Measurements from ENCODE around the gene ARFRP1.

Gene ARFRP1

DNA sequence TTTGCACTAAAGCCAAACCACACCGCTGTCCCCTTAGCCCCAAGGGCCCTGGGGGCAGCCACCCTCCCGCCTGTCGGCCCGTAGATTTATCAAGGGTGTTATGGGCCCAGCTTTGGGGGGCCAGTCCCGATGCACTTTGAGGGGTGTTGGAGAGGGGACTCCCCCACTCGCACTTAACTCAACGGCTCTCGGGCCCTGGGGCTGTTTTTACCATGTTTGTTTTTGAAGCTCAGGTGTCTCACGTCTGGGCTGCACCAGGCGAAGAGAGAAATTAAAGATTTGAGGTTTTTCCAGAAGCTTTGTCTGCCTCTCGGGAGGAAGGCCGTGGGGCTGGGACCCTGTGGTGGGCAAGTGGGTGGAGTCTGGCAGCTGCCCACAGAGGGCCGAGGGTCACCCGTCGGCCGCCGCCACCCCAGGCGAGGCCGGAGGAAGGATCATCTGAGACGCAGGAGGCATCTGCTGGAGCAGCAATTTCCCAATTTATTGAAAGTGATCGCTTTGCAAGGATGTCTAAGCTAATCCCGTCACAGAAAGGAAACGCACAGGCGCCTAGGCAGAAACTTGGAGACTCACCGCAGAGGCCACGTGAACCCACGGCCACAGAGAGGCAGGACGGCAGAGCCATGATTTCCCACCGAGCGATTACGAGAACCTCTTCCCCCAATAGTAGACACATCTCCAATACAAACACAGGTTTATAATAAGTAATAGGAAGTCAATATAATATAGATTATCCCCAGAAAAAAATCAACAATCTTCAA is 35.6 kb upstream of the ARFRP1 start:
- no peak for DNase-seq

DNA sequence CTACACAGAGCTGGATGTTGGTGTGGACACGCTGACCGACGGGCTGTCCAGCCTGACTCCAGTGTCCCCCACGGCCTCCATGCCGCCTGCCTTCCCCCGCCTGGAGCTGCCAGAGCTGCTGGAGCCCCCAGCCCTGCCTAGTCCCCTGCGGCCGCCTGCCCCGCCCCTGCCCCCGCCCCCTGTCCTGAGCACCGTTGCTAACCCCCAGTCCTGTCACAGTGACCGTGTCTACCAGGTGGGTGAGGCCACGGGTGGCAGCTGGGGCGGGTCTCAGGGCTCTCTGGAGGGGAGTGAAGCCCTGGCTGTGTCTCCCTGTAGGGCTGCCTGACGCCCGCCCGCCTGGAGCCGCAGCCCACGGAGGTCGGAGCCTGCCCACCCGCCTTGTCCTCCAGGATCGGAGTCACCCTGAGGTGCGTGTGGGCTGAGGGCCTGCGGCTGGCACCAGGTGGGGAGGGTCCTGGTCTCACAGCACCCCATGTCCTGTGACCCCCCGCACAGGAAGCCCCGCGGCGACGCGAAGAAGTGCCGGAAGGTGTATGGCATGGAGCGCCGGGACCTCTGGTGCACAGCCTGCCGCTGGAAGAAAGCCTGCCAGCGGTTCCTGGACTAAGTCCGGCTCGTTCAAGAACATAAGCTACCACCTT is 34.7 kb upstream of the ARFRP1 start:
- no peak for DNase-seq

- no peak for DNase-seq
These were observed 34.1 kb upstream of the ARFRP1 start for GRCh38 chr20:63741676-63742380.

GRCh38 chr20:63741354-63741675 is 33.5 kb upstream of the ARFRP1 start:
- DNase-seq, result no peak

DNA sequence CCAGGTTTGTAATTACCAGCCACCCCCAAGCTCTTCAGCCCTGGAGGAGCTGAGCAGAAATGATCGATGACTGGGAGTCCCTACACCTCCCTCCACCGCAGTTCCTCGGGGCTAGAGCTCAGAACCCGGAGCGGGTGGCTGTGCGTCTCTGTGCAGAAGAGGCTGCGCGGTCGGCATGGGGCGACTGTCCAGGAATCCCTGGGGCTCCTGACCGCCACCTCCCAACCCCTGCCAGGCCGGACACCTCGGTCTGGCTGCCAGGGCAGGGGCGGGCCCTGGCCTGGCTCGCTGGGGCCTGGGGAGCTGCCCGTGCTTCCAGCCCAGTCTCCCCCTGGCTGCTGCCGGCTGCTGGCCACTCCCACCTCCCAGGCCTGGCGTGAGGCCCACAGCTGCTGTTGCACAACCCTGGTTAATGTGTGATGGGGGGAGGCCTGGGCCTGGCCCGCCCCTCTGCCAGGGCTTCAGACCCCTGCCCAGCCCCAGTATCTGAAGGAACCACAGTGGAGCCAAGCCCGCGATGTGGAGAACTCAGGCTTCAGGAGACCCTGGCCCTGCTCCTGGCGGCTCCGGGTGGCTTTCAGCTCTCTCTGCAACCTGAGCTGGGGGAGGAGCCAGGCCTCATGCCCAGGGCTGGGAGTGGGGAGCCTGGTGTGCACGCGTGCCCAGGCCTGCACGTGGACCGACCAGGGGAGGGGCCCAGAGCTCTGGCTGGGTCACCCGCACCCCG is 33.0 kb upstream of the ARFRP1 start:
- DNase-seq, result peak; percentile 71

GRCh38 chr20:63740070-63740626 is 32.4 kb upstream of the ARFRP1 start:
- no peak for DNase-seq

- peak; percentile 93 for DNase-seq
These were observed 31.6 kb upstream of the ARFRP1 start, which contains the start of gene SLC2A4RG for GRCh38 chr20:63739130-63740069. Gene SLC2A4RG, plus strand, starts transcription at chr20:63739776. Its CDS starts 137 bp downstream, at chr20:63739913.

GRCh38 chr20:63738687-63739129 is 30.9 kb upstream of the ARFRP1 start:
- DNase-seq, result peak; percentile 30

DNA sequence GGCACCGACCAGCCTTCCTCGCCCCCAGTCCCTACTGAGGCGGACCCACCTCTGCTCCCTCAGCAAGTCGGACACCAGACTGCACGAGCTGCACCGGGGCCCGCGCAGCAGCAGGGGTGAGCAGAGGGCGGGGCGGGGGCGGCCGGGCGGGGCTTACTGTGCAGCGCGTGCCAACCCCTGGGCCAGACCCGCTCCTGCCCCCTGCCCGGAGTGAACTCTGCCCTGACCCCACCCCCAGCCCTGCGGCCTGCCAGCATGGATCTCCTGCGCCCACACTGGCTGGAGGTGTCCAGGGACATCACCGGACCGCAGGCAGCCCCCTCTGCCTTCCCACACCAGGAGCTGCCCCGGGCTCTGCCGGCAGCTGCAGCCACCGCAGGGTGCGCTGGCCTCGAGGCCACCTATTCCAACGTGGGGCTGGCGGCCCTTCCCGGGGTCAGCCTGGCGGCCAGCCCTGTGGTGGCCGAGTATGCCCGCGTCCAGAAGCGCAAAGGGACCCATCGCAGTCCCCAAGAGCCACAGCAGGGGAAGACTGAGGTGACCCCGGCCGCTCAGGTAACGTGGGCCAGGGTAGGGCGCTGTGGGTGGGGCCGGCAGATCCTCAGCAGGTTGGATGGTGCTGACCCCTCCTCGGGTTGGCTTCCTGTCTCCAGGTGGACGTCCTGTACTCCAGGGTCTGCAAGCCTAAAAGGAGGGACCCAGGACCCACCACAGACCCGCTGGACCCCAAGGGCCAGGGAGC is 30.3 kb upstream of the ARFRP1 start:
- no peak for DNase-seq

GRCh38 chr20:63737695-63737944 is 29.8 kb upstream of the ARFRP1 start:
- DNase-seq, result no peak

DNA sequence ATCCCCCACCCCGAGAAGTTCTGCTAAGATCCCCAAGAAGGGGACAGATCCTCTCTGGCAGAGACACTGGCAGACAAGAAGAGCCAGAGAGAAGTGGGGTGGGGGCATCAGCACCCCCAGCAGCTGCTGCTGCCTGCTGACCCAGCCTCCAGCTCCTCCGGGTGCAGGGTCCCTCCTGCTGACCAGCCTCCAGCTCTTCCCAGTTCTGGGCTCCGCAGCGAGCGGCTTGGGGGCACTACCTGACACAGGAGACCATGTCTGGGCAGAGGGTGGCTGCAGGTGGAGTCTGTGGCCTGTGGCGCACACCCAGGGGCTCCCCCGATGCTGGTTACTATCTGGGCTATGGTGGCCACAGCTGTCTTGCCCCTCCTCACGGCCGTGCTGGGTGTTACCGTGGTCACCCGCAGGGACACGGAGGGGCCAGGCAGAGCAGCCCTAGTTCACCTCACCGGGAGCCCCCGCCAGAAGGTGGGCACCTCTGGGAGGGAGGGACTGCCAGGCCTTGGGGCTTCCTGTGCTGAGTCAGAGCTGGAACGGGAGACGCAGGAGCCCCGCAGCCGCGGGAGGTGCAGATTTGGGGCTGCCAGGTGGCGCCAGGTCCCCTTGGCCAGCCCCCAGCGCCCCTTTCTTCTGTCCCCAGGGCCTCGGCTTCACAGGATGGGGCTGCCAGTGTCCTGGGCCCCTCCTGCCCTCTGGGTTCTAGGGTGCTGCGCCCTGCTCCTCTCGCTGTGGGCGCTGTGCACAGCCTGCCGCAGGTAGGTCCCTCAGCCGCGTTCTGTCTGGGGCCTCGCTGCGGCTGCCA is 29.3 kb upstream of the ARFRP1 start:
- DNase-seq, result no peak

DNA sequence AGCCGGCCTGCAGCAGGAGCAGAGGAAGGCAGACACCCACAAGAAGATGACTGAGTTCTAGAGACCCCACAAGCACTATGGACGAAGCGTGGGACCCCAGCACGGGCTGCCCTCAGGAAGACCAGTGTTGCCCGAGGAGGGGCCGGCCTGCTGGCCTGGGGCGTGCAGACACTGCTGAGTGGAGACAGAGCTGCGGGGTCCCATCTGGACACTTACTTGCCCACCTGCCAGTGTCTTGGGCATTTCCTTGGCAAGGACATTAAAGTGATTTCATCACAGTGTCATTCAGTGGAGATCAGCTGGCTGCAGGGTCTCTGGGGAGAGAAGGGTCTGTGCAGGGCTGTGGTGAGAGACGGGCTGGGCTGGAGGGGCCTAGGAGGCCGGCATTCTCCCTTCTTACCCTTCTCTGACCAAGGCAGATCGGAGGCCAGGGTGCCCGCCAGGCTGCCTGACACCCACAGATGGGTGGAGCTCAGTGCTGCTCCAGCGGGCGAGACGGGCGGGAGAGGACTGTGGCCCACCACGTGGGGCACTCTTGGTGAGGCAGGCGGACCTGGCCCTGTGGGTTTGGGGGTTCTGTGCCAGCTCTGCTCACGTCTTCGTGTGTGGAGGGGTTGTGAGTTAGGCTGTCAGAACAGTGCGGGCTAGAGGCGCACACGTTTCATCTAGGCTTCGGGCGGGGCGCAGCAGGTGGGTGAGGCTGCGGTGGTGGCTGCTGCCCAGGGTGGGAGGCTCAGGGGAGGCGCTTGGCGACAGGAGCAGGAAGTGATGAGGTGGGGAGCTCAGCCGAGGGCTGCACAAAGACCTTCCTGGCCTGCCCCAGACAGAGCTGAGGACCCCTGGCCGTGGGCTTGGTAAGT is 28.3 kb upstream of the ARFRP1 start, which contains the start of gene LIME1:
Gene LIME1, plus strand, starts transcription at position 806 of the 860 bp plus-strand sequence. CDS start 886 bp downstream, outside the sequence.
- no peak for DNase-seq

- no peak for DNase-seq
These were observed 27.4 kb upstream of the ARFRP1 start for GRCh38 chr20:63734946-63735858.

- no peak for DNase-seq
These were observed 26.6 kb upstream of the ARFRP1 start for GRCh38 chr20:63734111-63734945.

- no peak for DNase-seq
These were observed 25.9 kb upstream of the ARFRP1 start for GRCh38 chr20:63733579-63734081.

GRCh38 chr20:63733117-63733516 is 25.3 kb upstream of the ARFRP1 start:
- no peak for DNase-seq

Measured in suppressor macrophage treated with lipopolysaccharide for 4 hours (primary cell).